ENCODE data around the gene TMEM53.

Gene TMEM53

DNA sequence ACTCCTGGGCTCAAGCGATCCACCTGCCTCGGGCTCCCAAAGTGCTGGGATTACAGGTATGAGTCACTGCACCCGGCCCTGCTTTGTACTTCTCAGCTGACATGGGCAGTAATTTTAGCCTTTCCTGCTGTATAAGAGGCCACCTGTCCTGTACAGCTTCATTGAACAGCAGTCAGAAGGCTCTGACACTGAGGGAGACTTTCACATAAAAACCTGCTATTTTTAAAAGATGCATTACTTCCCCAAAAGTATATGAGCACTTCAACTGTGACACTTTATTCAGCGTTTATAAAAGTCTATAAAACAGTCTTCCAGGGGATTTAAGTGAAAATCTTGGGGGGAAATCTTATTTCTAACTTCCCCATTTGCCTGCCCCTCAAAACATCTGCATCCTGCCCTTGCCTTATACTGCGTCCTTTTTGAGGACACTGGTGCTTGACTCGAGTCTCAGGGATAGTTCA is 39.1 kb upstream of the TMEM53 start:
- Histone ChIP-seq H3K27ac (no peak overlapping the region; the same call in 1 of the 2 replicates), H3K9ac (no peak overlapping the region)
- TF ChIP-seq, protein P1, sequence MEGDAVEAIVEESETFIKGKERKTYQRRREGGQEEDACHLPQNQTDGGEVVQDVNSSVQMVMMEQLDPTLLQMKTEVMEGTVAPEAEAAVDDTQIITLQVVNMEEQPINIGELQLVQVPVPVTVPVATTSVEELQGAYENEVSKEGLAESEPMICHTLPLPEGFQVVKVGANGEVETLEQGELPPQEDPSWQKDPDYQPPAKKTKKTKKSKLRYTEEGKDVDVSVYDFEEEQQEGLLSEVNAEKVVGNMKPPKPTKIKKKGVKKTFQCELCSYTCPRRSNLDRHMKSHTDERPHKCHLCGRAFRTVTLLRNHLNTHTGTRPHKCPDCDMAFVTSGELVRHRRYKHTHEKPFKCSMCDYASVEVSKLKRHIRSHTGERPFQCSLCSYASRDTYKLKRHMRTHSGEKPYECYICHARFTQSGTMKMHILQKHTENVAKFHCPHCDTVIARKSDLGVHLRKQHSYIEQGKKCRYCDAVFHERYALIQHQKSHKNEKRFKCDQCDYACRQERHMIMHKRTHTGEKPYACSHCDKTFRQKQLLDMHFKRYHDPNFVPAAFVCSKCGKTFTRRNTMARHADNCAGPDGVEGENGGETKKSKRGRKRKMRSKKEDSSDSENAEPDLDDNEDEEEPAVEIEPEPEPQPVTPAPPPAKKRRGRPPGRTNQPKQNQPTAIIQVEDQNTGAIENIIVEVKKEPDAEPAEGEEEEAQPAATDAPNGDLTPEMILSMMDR (conservative IDR thresholded peaks at IDR 0.05; ENCODE audit: low read depth, low read length): no peak

DNA sequence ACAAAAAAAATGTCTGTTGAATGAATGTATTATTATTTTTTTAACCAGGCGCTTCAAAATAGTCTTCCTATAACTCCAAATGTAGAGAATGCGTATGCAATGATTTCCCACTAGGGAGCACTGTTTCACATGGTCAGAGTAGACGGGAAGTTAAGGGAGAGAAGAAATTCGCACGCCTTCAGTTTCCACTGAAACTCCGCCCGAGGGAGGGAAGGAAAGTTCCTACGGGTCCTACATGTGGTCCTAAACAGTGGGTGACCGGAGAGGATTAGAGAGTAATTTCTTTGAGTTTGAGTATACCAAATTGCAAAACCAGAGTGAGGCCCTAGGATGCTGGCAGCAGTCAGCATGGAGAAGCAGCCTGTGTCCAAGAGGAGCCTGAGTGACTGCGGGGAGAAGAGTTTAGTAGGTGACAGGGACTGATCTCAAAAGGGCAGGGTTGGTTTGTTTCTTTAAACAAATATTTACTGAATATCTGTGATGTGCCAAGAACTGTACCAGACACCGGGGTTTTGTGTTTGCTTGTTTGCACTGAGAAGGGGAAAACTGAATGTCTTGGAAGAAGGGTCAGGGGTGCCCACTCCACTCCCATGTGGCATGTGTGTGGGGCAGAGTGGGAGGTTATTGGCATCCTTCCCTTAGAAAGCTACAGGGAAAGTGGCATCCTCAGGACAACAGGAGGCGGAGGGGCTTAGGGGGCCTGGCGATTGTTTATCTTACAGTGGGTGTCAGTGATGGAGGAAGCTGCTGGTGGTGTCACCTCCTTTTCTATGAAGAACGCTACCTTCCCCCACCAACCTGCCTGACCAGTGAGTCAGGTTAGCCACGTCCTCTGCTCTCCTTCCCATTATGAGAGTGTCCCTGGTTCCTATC is 33.9 kb upstream of the TMEM53 start:
- TF ChIP-seq, protein P1 (conservative IDR thresholded peaks at IDR 0.05; ENCODE audit: low read depth, low read length): peak; percentile 80
- no peaks in the 10 kb centered on the region; the same call in 1 of the 2 replicates for H4K20me1 ChIP-seq (ENCODE audit: insufficient read depth)
- peaks cover 3% of the 10 kb centered on the region; the same call in 1 of the 2 replicates for H3K27me3 ChIP-seq (ENCODE audit: insufficient read depth, low read depth)
- H3K4me1 ChIP-seq (ENCODE audit: low read depth, poor library complexity, severe bottlenecking): peaks cover 17% of the 10 kb centered on the region
- H3K27ac ChIP-seq: no peak overlapping the region
- peak overlapping the region; percentile 57; the same call in 1 of the 2 replicates for H3K4me2 ChIP-seq
- no peaks in the 10 kb centered on the region for H3K79me2 ChIP-seq (ENCODE audit: insufficient read depth, low read depth)
- H2AFZ ChIP-seq (ENCODE audit: low read depth): peak overlapping the region; percentile 87; the same call in 1 of the 2 replicates
- H3K36me3 ChIP-seq (ENCODE audit: insufficient read depth): no peaks in the 10 kb centered on the region
- no peak overlapping the region for H3K4me3 ChIP-seq (IDR thresholded peaks at IDR 0.05; ENCODE audit: insufficient read depth, low read depth, low read length)
- H3K9ac ChIP-seq: 0 out of 2 replicates have a peak overlapping the region, but pooled peaks have one; percentile 22

More for the DNA sequence above, 39.1 kb upstream of the TMEM53 start:
- peak overlapping the region; percentile 49; the same call in 1 of the 2 replicates for H3K4me2 ChIP-seq
- H3K36me3 ChIP-seq (ENCODE audit: insufficient read depth): no peaks in the 10 kb centered on the region
- H3K79me2 ChIP-seq (ENCODE audit: insufficient read depth, low read depth): no peaks in the 10 kb centered on the region
- H2AFZ ChIP-seq (ENCODE audit: low read depth): peak overlapping the region; percentile 48; the same call in 1 of the 2 replicates
- H3K27me3 ChIP-seq (ENCODE audit: insufficient read depth, low read depth): peaks cover 3% of the 10 kb centered on the region; the same call in 1 of the 2 replicates
- no peaks in the 10 kb centered on the region for H4K20me1 ChIP-seq (ENCODE audit: insufficient read depth)
- H3K4me1 ChIP-seq (ENCODE audit: low read depth, poor library complexity, severe bottlenecking): peaks cover 49% of the 10 kb centered on the region
- no peak overlapping the region for H3K4me3 ChIP-seq (IDR thresholded peaks at IDR 0.05; ENCODE audit: insufficient read depth, low read depth, low read length)

DNA sequence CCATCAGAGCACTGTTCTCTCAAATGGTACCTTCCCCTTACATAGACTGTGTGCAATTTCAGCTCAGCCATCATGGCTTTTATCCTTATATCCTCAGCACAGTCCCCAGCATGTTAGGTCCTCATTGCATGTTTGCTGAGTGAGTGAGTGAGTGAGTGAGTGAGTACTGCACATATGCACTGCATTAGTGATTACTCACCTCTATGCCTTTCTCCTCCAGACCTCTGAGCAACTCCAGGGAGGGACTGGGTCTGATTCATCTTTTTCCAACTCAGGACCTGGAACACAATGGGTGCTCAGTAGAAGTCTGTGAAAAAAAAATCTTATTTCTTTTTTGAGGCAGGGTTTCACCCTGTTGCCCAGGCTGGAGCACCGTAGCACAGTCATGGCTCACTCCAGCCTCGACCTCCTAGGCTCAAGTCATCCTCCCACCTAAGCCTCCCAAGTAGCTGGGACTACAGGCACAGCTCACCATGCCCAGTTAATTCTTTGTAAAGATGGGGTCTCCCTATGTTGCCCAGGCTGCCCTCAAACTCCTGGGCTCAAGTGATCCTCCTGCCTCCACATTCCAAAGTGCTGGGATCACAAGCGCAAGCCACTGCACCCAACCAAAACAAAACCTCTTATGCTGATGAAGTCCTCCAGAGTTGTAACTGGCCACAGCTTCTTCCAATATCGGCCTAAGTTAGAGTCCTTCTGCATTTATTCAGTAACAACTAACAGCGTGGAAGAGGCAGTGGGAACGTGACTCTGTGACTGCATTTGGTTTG is 33.0 kb upstream of the TMEM53 start:
- Histone ChIP-seq H3K79me2 (ENCODE audit: insufficient read depth, low read depth) (no peaks in the 10 kb centered on the region), H2AFZ (ENCODE audit: low read depth) (no peak overlapping the region), H3K4me2 (no peak overlapping the region; the same call in 1 of the 2 replicates), H3K9ac (no peak overlapping the region), H3K27me3 (ENCODE audit: insufficient read depth, low read depth) (peaks cover 3% of the 10 kb centered on the region; the same call in 1 of the 2 replicates), H3K4me1 (ENCODE audit: low read depth, poor library complexity, severe bottlenecking) (peaks cover 11% of the 10 kb centered on the region), H3K27ac (no peak overlapping the region), H3K4me3 (IDR thresholded peaks at IDR 0.05; ENCODE audit: insufficient read depth, low read depth, low read length) (no peak overlapping the region), H3K36me3 (ENCODE audit: insufficient read depth) (no peaks in the 10 kb centered on the region), H4K20me1 (ENCODE audit: insufficient read depth) (no peaks in the 10 kb centered on the region; the same call in 1 of the 2 replicates)
- TF ChIP-seq, protein P1 (conservative IDR thresholded peaks at IDR 0.05; ENCODE audit: low read depth, low read length): no peak

DNA sequence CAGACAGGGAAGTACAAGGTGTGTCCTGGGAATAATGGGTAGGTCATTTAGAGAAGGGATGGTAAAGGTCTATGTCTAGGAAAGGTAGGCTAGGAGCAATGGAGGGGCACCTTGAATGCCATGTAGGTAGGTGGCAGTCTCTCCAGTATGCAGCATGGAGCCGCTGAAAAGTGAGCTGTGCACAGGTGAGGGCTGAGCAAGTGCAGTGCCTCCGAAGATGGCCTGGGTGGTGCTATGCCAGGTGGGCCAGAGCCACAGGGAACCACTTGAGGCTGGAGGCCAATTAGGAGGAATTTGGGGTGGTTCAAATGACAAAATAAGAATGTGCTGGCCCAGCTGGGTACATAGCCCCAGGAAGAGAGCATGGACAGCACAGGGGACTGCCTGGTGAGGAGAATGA is 31.7 kb upstream of the TMEM53 start:
- Histone ChIP-seq H2AFZ (ENCODE audit: low read depth) (no peak overlapping the region), H3K27me3 (ENCODE audit: insufficient read depth, low read depth) (no peaks in the 10 kb centered on the region), H3K4me2 (no peak overlapping the region), H4K20me1 (ENCODE audit: insufficient read depth) (no peaks in the 10 kb centered on the region; the same call in 1 of the 2 replicates), H3K4me1 (ENCODE audit: low read depth, poor library complexity, severe bottlenecking) (peaks cover 11% of the 10 kb centered on the region), H3K27ac (no peak overlapping the region), H3K79me2 (ENCODE audit: insufficient read depth, low read depth) (no peaks in the 10 kb centered on the region), H3K36me3 (ENCODE audit: insufficient read depth) (no peaks in the 10 kb centered on the region), H3K4me3 (IDR thresholded peaks at IDR 0.05; ENCODE audit: insufficient read depth, low read depth, low read length) (no peak overlapping the region), H3K9ac (no peak overlapping the region)
- TF ChIP-seq, protein P1 (conservative IDR thresholded peaks at IDR 0.05; ENCODE audit: low read depth, low read length): no peak

Data from KMS-11 (cell line).